ENCODE measurements around the gene ARRB1. TPM values are rescaled to one million over a fixed set of nuclear protein-coding genes. Genes with fewer than 3 reads are reported as not detected.
"Not testable (repeated sequence)": the region's sequence is repeated elsewhere in the genome, so short reads cannot be mapped to it uniquely, and the experiment has no call there.

Gene ARRB1
- total RNA-seq, 1 donor from 2014 or later: 30.3 TPM

- no peak overlapping the region for H3K9ac ChIP-seq (ENCODE audit: low read depth in 1 of 3, low read length in 3 of 3)
Measured at GRCh38 chr11:75386942-75387630, 35.6 kb upstream of the ARRB1 start.

GRCh38 chr11:75384438-75385080 is 33.1 kb upstream of the ARRB1 start:
- Histone ChIP-seq H3K9ac (ENCODE audit: low read depth in 1 of 3, low read length in 3 of 3) (no peak overlapping the region), H3K4me1 (ENCODE audit: control insufficient read depth in 3 of 3, insufficient read depth in 3 of 3, low read length in 3 of 3) (peaks cover 5 to 8% (median 5%) of the 10 kb centered on the region in 3 donors), H3K9me3 (ENCODE audit: control insufficient read depth in 3 of 3, low read length in 3 of 3) (no peaks in the 10 kb centered on the region), H3K4me3 (ENCODE audit: low read length in 3 of 3) (no peak overlapping the region), H3K27ac (ENCODE audit: low read depth, low read length) (no peak overlapping the region), H3K27me3 (ENCODE audit: control insufficient read depth in 3 of 3, insufficient read depth in 3 of 3, low read length in 3 of 3) (no peaks in the 10 kb centered on the region), H3K36me3 (ENCODE audit: control insufficient read depth in 3 of 3, insufficient read depth in 3 of 3, low read length in 3 of 3) (no peaks in the 10 kb centered on the region)

More at GRCh38 chr11:75386942-75387630, 35.6 kb upstream of the ARRB1 start:
- Histone ChIP-seq H3K27me3 (ENCODE audit: control insufficient read depth in 3 of 3, insufficient read depth in 3 of 3, low read length in 3 of 3) (no peaks in the 10 kb centered on the region), H3K4me1 (ENCODE audit: control insufficient read depth in 3 of 3, insufficient read depth in 3 of 3, low read length in 3 of 3) (peaks cover 0 to 8% (median 5%) of the 10 kb centered on the region in 3 donors), H3K4me3 (ENCODE audit: low read length in 3 of 3) (no peak overlapping the region), H3K36me3 (ENCODE audit: control insufficient read depth in 3 of 3, insufficient read depth in 3 of 3, low read length in 3 of 3) (no peaks in the 10 kb centered on the region), H3K9me3 (ENCODE audit: control insufficient read depth in 3 of 3, low read length in 3 of 3) (no peaks in the 10 kb centered on the region), H3K27ac (ENCODE audit: low read depth, low read length) (no peak overlapping the region)

- Histone ChIP-seq H3K27me3 (ENCODE audit: control insufficient read depth in 3 of 3, insufficient read depth in 3 of 3, low read length in 3 of 3) (no peaks in the 10 kb centered on the region), H3K27ac (ENCODE audit: low read depth, low read length) (no peak overlapping the region), H3K9me3 (ENCODE audit: control insufficient read depth in 3 of 3, low read length in 3 of 3) (no peaks in the 10 kb centered on the region), H3K9ac (ENCODE audit: low read depth in 1 of 3, low read length in 3 of 3) (no peak overlapping the region), H3K36me3 (ENCODE audit: control insufficient read depth in 3 of 3, insufficient read depth in 3 of 3, low read length in 3 of 3) (no peaks in the 10 kb centered on the region), H3K4me1 (ENCODE audit: control insufficient read depth in 3 of 3, insufficient read depth in 3 of 3, low read length in 3 of 3) (peaks cover under 1 to 5% (median under 1%) of the 10 kb centered on the region in 3 donors), H3K4me3 (ENCODE audit: low read length in 3 of 3) (no peak overlapping the region)
Measured at GRCh38 chr11:75383246-75383645, 31.8 kb upstream of the ARRB1 start.

- no peak overlapping the region for H3K27ac ChIP-seq (ENCODE audit: low read depth, low read length)
- H3K27me3 ChIP-seq (ENCODE audit: control insufficient read depth in 3 of 3, insufficient read depth in 3 of 3, low read length in 3 of 3): no peaks in the 10 kb centered on the region
- H3K9me3 ChIP-seq (ENCODE audit: control insufficient read depth in 3 of 3, low read length in 3 of 3): no peaks in the 10 kb centered on the region
- H3K4me3 ChIP-seq (ENCODE audit: low read length in 3 of 3): no peak overlapping the region
- peak overlapping the region in 2 of 3 donors; percentile 16 to 38 for H3K9ac ChIP-seq (ENCODE audit: low read depth in 1 of 3, low read length in 3 of 3)
- no peaks in the 10 kb centered on the region for H3K36me3 ChIP-seq (ENCODE audit: control insufficient read depth in 3 of 3, insufficient read depth in 3 of 3, low read length in 3 of 3)
- H3K4me1 ChIP-seq (ENCODE audit: control insufficient read depth in 3 of 3, insufficient read depth in 3 of 3, low read length in 3 of 3): peaks cover 0 to 5% (median 0%) of the 10 kb centered on the region in 3 donors
Measured at GRCh38 chr11:75380716-75381420, 29.4 kb upstream of the ARRB1 start.

- Histone ChIP-seq H3K9me3 (ENCODE audit: control insufficient read depth in 3 of 3, low read length in 3 of 3) (no peaks in the 10 kb centered on the region), H3K27ac (ENCODE audit: low read depth, low read length) (no peak overlapping the region), H3K36me3 (ENCODE audit: control insufficient read depth in 3 of 3, insufficient read depth in 3 of 3, low read length in 3 of 3) (no peaks in the 10 kb centered on the region), H3K4me1 (ENCODE audit: control insufficient read depth in 3 of 3, insufficient read depth in 3 of 3, low read length in 3 of 3) (peaks cover 0 to 5% (median 0%) of the 10 kb centered on the region in 3 donors), H3K9ac (ENCODE audit: low read depth in 1 of 3, low read length in 3 of 3) (peak overlapping the region in 1 of 3 donors; percentile 16), H3K27me3 (ENCODE audit: control insufficient read depth in 3 of 3, insufficient read depth in 3 of 3, low read length in 3 of 3) (no peaks in the 10 kb centered on the region), H3K4me3 (ENCODE audit: low read length in 3 of 3) (no peak overlapping the region)
Measured at GRCh38 chr11:75380245-75380644, 28.8 kb upstream of the ARRB1 start.

GRCh38 chr11:75378776-75379175 is 27.3 kb upstream of the ARRB1 start:
- H3K36me3 ChIP-seq (ENCODE audit: control insufficient read depth in 3 of 3, insufficient read depth in 3 of 3, low read length in 3 of 3); H3K27ac ChIP-seq (ENCODE audit: low read depth, low read length); H3K9me3 ChIP-seq (ENCODE audit: control insufficient read depth in 3 of 3, low read length in 3 of 3); H3K27me3 ChIP-seq (ENCODE audit: control insufficient read depth in 3 of 3, insufficient read depth in 3 of 3, low read length in 3 of 3); H3K4me1 ChIP-seq (ENCODE audit: control insufficient read depth in 3 of 3, insufficient read depth in 3 of 3, low read length in 3 of 3); H3K4me3 ChIP-seq (ENCODE audit: low read length in 3 of 3); H3K9ac ChIP-seq (ENCODE audit: low read depth in 1 of 3, low read length in 3 of 3): not testable (repeated sequence)

GRCh38 chr11:75376175-75376574 is 24.7 kb upstream of the ARRB1 start:
- Histone ChIP-seq H3K27ac (ENCODE audit: low read depth, low read length) (no peak overlapping the region), H3K27me3 (ENCODE audit: control insufficient read depth in 3 of 3, insufficient read depth in 3 of 3, low read length in 3 of 3) (no peaks in the 10 kb centered on the region), H3K9ac (ENCODE audit: low read depth in 1 of 3, low read length in 3 of 3) (no peak overlapping the region), H3K4me1 (ENCODE audit: control insufficient read depth in 3 of 3, insufficient read depth in 3 of 3, low read length in 3 of 3) (peaks cover 0 to 5% (median 0%) of the 10 kb centered on the region in 3 donors), H3K36me3 (ENCODE audit: control insufficient read depth in 3 of 3, insufficient read depth in 3 of 3, low read length in 3 of 3) (no peaks in the 10 kb centered on the region), H3K4me3 (ENCODE audit: low read length in 3 of 3) (no peak overlapping the region), H3K9me3 (ENCODE audit: control insufficient read depth in 3 of 3, low read length in 3 of 3) (no peaks in the 10 kb centered on the region)

GRCh38 chr11:75375626-75376025 is 24.2 kb upstream of the ARRB1 start:
- Histone ChIP-seq H3K9me3 (ENCODE audit: control insufficient read depth in 3 of 3, low read length in 3 of 3) (no peaks in the 10 kb centered on the region), H3K27ac (ENCODE audit: low read depth, low read length) (no peak overlapping the region), H3K27me3 (ENCODE audit: control insufficient read depth in 3 of 3, insufficient read depth in 3 of 3, low read length in 3 of 3) (no peaks in the 10 kb centered on the region), H3K9ac (ENCODE audit: low read depth in 1 of 3, low read length in 3 of 3) (no peak overlapping the region), H3K36me3 (ENCODE audit: control insufficient read depth in 3 of 3, insufficient read depth in 3 of 3, low read length in 3 of 3) (no peaks in the 10 kb centered on the region), H3K4me1 (ENCODE audit: control insufficient read depth in 3 of 3, insufficient read depth in 3 of 3, low read length in 3 of 3) (peaks cover 0 to 2% (median 0%) of the 10 kb centered on the region in 3 donors), H3K4me3 (ENCODE audit: low read length in 3 of 3) (no peak overlapping the region)

- Histone ChIP-seq H3K36me3 (ENCODE audit: control insufficient read depth in 3 of 3, insufficient read depth in 3 of 3, low read length in 3 of 3) (no peaks in the 10 kb centered on the region), H3K27me3 (ENCODE audit: control insufficient read depth in 3 of 3, insufficient read depth in 3 of 3, low read length in 3 of 3) (peaks cover 0 to 3% (median 0%) of the 10 kb centered on the region in 3 donors), H3K27ac (ENCODE audit: low read depth, low read length) (no peak overlapping the region), H3K4me1 (ENCODE audit: control insufficient read depth in 3 of 3, insufficient read depth in 3 of 3, low read length in 3 of 3) (no peaks in the 10 kb centered on the region), H3K9ac (ENCODE audit: low read depth in 1 of 3, low read length in 3 of 3) (no peak overlapping the region), H3K4me3 (ENCODE audit: low read length in 3 of 3) (no peak overlapping the region), H3K9me3 (ENCODE audit: control insufficient read depth in 3 of 3, low read length in 3 of 3) (peaks cover 0 to 3% (median 0%) of the 10 kb centered on the region in 3 donors)
Measured at GRCh38 chr11:75374646-75375045, 23.2 kb upstream of the ARRB1 start.

- Histone ChIP-seq H3K27me3 (ENCODE audit: control insufficient read depth in 3 of 3, insufficient read depth in 3 of 3, low read length in 3 of 3) (peaks cover 0 to 3% (median 0%) of the 10 kb centered on the region in 3 donors), H3K9me3 (ENCODE audit: control insufficient read depth in 3 of 3, low read length in 3 of 3) (peaks cover 0 to 5% (median 0%) of the 10 kb centered on the region in 3 donors), H3K36me3 (ENCODE audit: control insufficient read depth in 3 of 3, insufficient read depth in 3 of 3, low read length in 3 of 3) (no peaks in the 10 kb centered on the region), H3K27ac (ENCODE audit: low read depth, low read length) (no peak overlapping the region), H3K4me3 (ENCODE audit: low read length in 3 of 3) (no peak overlapping the region), H3K4me1 (ENCODE audit: control insufficient read depth in 3 of 3, insufficient read depth in 3 of 3, low read length in 3 of 3) (no peaks in the 10 kb centered on the region), H3K9ac (ENCODE audit: low read depth in 1 of 3, low read length in 3 of 3) (no peak overlapping the region)
Measured at GRCh38 chr11:75373201-75373600, 21.7 kb upstream of the ARRB1 start.
